HG03442 (cell line): ENCODE results near the gene MOXD1.
A peak's percentile ranks its signal among the peaks of the same experiment; 100 is the strongest.
"Not testable (repeated sequence)": the region's sequence is repeated elsewhere in the genome, so short reads cannot be mapped to it uniquely, and the experiment has no call there.

Experiments used
- ATAC-seq: cut with Tn5 transposase; IDR thresholded peaks from one replicate; pipeline ENCODE4 v1.9.1; 2021; ENCODE audit warnings: mild to moderate bottlenecking, moderate library complexity; ENCODE audit not compliant: unreplicated experiment

Gene MOXD1

GRCh38 chr6:132285004-132285780, 116.1 kb downstream of the MOXD1 start:
- ATAC-seq: no peak

- no peak for ATAC-seq
These were observed 118.6 kb downstream of the MOXD1 start for GRCh38 chr6:132282696-132283095.

- ATAC-seq: no peak
These were observed 120.8 kb downstream of the MOXD1 start for GRCh38 chr6:132280436-132280835.

- ATAC-seq: peak; percentile 95
These were observed 121.6 kb downstream of the MOXD1 start for GRCh38 chr6:132279592-132280139.

GRCh38 chr6:132275066-132275970, 126.0 kb downstream of the MOXD1 start:
- no peak for ATAC-seq

- ATAC-seq: no peak
These were observed 128.5 kb downstream of the MOXD1 start for GRCh38 chr6:132272776-132273175.

- ATAC-seq: no peak
These were observed 130.4 kb downstream of the MOXD1 start for GRCh38 chr6:132270726-132271402.

- ATAC-seq: not testable (repeated sequence)
These were observed 132.6 kb downstream of the MOXD1 start for GRCh38 chr6:132268666-132269065.

- no peak for ATAC-seq
These were observed 133.1 kb downstream of the MOXD1 start for GRCh38 chr6:132268209-132268608.

- no peak for ATAC-seq
These were observed 135.7 kb downstream of the MOXD1 start for GRCh38 chr6:132265451-132266097.

GRCh38 chr6:132264021-132264500, 137.2 kb downstream of the MOXD1 start:
- no peak for ATAC-seq

- ATAC-seq: no peak
These were observed 139.9 kb downstream of the MOXD1 start for GRCh38 chr6:132261354-132261753.

GRCh38 chr6:132259070-132259469, 142.2 kb downstream of the MOXD1 start:
- no peak for ATAC-seq

GRCh38 chr6:132257561-132257960, 143.7 kb downstream of the MOXD1 start:
- ATAC-seq: no peak

GRCh38 chr6:132256457-132256856, 144.8 kb downstream of the MOXD1 start:
- no peak for ATAC-seq

GRCh38 chr6:132253906-132254305, 147.4 kb downstream of the MOXD1 start:
- ATAC-seq: no peak

- ATAC-seq: no peak
These were observed 148.1 kb downstream of the MOXD1 start for GRCh38 chr6:132253211-132253610.

- ATAC-seq: no peak
These were observed 149.2 kb downstream of the MOXD1 start for GRCh38 chr6:132252113-132252512.

- ATAC-seq: no peak
These were observed 149.6 kb downstream of the MOXD1 start for GRCh38 chr6:132251711-132252110.

- ATAC-seq: no peak
These were observed 153.7 kb downstream of the MOXD1 start for GRCh38 chr6:132247381-132248159.
